Endothelial cell of umbilical vein (primary cell): ENCODE results near the gene PLD4.

Source experiments
- EZH2 ChIP-seq: IDR thresholded peaks from 2 replicates; pipeline ENCODE4 v1.6.1; 2012; ENCODE audit warnings: borderline replicate concordance, low read depth, mild to moderate bottlenecking, moderate library complexity, low read length, inconsistent platforms; ENCODE audit not compliant: severe bottlenecking
- POLR2A ChIP-seq: IDR thresholded peaks from 2 replicates; pipeline ENCODE4 v1.6.1; 2012; ENCODE audit warnings: low read depth, mild to moderate bottlenecking, control low read depth, low read length
- POLR2AphosphoS5 ChIP-seq: IDR thresholded peaks from 2 replicates; pipeline ENCODE4 v1.6.1; 2012; ENCODE audit warnings: low read depth, mild to moderate bottlenecking, control low read depth, low read length, moderate library complexity; ENCODE audit not compliant: insufficient read depth
- TF ChIP-seq, protein P1 (sequence below), 2 donors: IDR thresholded peaks; 1 replicate in 1 of 2; 2 replicates in 1 of 2; pipeline ENCODE4 v1.5.1; 2011; ENCODE audit warnings: low read length in 2 of 2, mild to moderate bottlenecking in 2 of 2, moderate library complexity in 2 of 2, control low read depth in 1 of 2, inconsistent platforms in 1 of 2, low read depth in 1 of 2; ENCODE audit not compliant: insufficient read depth in 1 of 2; ENCODE audit errors: extremely low read depth in 1 of 2

DNA sequence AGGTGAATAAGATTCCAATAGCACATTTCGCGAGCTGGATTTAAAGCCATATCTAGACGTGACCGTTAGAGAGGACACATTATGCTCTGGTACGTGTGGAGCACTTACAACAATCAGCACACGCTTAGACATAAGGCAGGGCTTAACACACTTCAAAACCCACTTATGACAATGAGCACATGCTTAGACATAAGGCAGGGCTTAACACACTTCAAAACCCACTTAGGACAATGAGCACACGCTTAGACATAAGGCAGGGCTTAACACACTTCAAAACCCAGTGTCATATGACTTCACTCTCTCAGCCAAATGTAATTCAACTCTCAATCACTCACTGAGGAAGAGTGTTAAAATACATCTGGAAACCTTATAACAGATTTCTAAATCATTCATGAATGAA lies 11.2 kb upstream of the PLD4 start:
- TF ChIP-seq POLR2AphosphoS5 (no peak), EZH2 (no peak), POLR2A (no peak)
- TF ChIP-seq, protein P1, sequence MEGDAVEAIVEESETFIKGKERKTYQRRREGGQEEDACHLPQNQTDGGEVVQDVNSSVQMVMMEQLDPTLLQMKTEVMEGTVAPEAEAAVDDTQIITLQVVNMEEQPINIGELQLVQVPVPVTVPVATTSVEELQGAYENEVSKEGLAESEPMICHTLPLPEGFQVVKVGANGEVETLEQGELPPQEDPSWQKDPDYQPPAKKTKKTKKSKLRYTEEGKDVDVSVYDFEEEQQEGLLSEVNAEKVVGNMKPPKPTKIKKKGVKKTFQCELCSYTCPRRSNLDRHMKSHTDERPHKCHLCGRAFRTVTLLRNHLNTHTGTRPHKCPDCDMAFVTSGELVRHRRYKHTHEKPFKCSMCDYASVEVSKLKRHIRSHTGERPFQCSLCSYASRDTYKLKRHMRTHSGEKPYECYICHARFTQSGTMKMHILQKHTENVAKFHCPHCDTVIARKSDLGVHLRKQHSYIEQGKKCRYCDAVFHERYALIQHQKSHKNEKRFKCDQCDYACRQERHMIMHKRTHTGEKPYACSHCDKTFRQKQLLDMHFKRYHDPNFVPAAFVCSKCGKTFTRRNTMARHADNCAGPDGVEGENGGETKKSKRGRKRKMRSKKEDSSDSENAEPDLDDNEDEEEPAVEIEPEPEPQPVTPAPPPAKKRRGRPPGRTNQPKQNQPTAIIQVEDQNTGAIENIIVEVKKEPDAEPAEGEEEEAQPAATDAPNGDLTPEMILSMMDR (IDR thresholded peaks at IDR 0.05; ENCODE audit: extremely low read depth in 1 of 2, insufficient read depth in 1 of 2, low read depth in 1 of 2, low read length in 2 of 2), result no peak
